HCT116 (cell line): ENCODE measurements around the gene FZR1. TPM values are rescaled to one million over a fixed set of nuclear protein-coding genes. Genes with fewer than 3 reads are reported as not detected.

Experiments
- ATAC-seq: fragments of 200-7000 bp; cut with Tn5 transposase; 2 replicates; pipeline ENCODE4 v1.9.1; 2020; ENCODE audit warnings: mild to moderate bottlenecking, moderate library complexity
- BruUV-seq: library from RNA; stranded (reverse); fragments of 400-500 nt; replicated peaks from 2 replicates; lab custom pipeline; 2021; lab: Mats Ljungman, UMichigan
- CTCF ChIA-PET: fragments of 300-600 bp; sonication (Branson Sonifier 250); formaldehyde crosslinking; loops from one replicate; lab custom pipeline; 2021; ENCODE audit warnings: antibody characterized with exemption; lab: Charles Lee
- POLR2A ChIA-PET: fragments of 300-600, 350-600 bp; sonication (Branson Sonifier 250); formaldehyde crosslinking; loops from one replicate; lab custom pipeline; 2021; ENCODE audit warnings: antibody characterized with exemption; lab: Charles Lee
- RAD21 ChIA-PET, 2 experiments: fragments of 300-600 bp; sonication (Branson Sonifier 250); formaldehyde crosslinking; loops; one replicate each; lab custom pipeline; 2023; ENCODE audit warnings: low total read pairs in 2 of 2; ENCODE audit not compliant: uncharacterized antibody in 2 of 2, unreplicated experiment in 2 of 2, low non-redundant PET in 1 of 2; lab: Charles Lee
- DNase-seq: peaks from one replicate; pipeline ENCODE4 v3.0.0-alpha.2; 2010; ENCODE audit warnings: low read depth, low spot score
- H2AFZ ChIP-seq: fragments of 200-600 bp; shearing (Covaris generic), sonication (generic); 2 replicates; pipeline ENCODE4 v1.6.1; 2017; ENCODE audit warnings: low read depth, mixed run types, mixed read lengths, antibody characterized with exemption, low read length; ENCODE audit not compliant: poor library complexity, severe bottlenecking
- H3K27ac ChIP-seq: 2 replicates; pipeline ENCODE4 v1.5.1; 2012; ENCODE audit warnings: low read depth, low read length
- H3K27me3 ChIP-seq: fragments of 200-600 bp; sonication (generic); 2 replicates; pipeline ENCODE4 v1.6.1; 2016; ENCODE audit warnings: mixed run types, low read length, mixed read lengths; ENCODE audit not compliant: insufficient read depth
- H3K36me3 ChIP-seq, 2 experiments: fragments of 200-500 bp in 1 of 2; fragments of 200-600 bp in 1 of 2; sonication (Bioruptor generic) in 1 of 2; sonication (generic) in 1 of 2; 2 replicates each; pipeline versions ENCODE4 v1.5.1 to v1.6.1; 2014 to 2016; ENCODE audit warnings: low read length in 2 of 2, inconsistent platforms in 1 of 2, mixed read lengths in 1 of 2, mixed run types in 1 of 2; ENCODE audit not compliant: insufficient read depth in 2 of 2, control insufficient read depth in 1 of 2
- H3K4me1 ChIP-seq, 2 experiments: fragments of 200-600 bp in 1 of 2; sonication (generic) in 1 of 2; 2 replicates each; pipeline versions ENCODE4 v1.5.1 to v1.6.1; 2012 to 2017; ENCODE audit warnings: low read length in 2 of 2, inconsistent platforms in 1 of 2, mild to moderate bottlenecking in 1 of 2, mixed read lengths in 1 of 2, mixed run types in 1 of 2, moderate library complexity in 1 of 2; ENCODE audit not compliant: insufficient read depth in 2 of 2, control insufficient read depth in 1 of 2
- H3K4me2 ChIP-seq: fragments of 200-600 bp; sonication (generic); 2 replicates; pipeline ENCODE4 v1.6.1; 2017; ENCODE audit warnings: mixed run types, low read length, mixed read lengths
- H3K4me3 ChIP-seq, 2 experiments: fragments of 200-600 bp in 1 of 2; sonication (generic) in 1 of 2; replicated peaks in 1 of 2; 2 replicates each; pipeline ENCODE4 v1.5.1; 2011 to 2016; ENCODE audit warnings: low read length in 2 of 2, control low read depth in 1 of 2, low read depth in 1 of 2, mild to moderate bottlenecking in 1 of 2, mixed read lengths in 1 of 2, mixed run types in 1 of 2
- H3K79me2 ChIP-seq: fragments of 200-600 bp; sonication (generic); 2 replicates; pipeline ENCODE4 v1.6.1; 2017; ENCODE audit warnings: mild to moderate bottlenecking, mixed run types, low read length, moderate library complexity, mixed read lengths; ENCODE audit not compliant: insufficient read depth
- H3K9ac ChIP-seq: fragments of 200-600 bp; sonication (generic); 2 replicates; pipeline ENCODE4 v1.6.1; 2016; ENCODE audit warnings: low read length, mixed read lengths
- H3K9me2 ChIP-seq: fragments of 200-600 bp; sonication (generic), shearing (Covaris generic); 2 replicates; pipeline ENCODE4 v1.6.1; 2017; ENCODE audit warnings: mixed run types, mild to moderate bottlenecking, moderate library complexity; ENCODE audit not compliant: insufficient read depth
- H3K9me3 ChIP-seq, 2 experiments: fragments of 200-500 bp in 1 of 2; fragments of 200-600 bp in 1 of 2; sonication (Bioruptor generic) in 1 of 2; sonication (generic) in 1 of 2; 2 replicates each; pipeline ENCODE4 v1.6.1; 2014 to 2017; ENCODE audit warnings: low read length in 2 of 2, mixed read lengths in 2 of 2, inconsistent platforms in 1 of 2, low read depth in 1 of 2, mild to moderate bottlenecking in 1 of 2, mixed run types in 1 of 2, moderate library complexity in 1 of 2; ENCODE audit not compliant: control insufficient read depth in 1 of 2, insufficient read depth in 1 of 2
- H4K20me1 ChIP-seq: fragments of 200-600 bp; sonication (generic), shearing (Covaris generic); 2 replicates; pipeline ENCODE4 v1.6.1; 2017; ENCODE audit warnings: mixed run types, mild to moderate bottlenecking, moderate library complexity; ENCODE audit not compliant: insufficient read depth
- CBX3 ChIP-seq: IDR thresholded peaks from 2 replicates; pipeline ENCODE4 v1.6.1; 2012; ENCODE audit warnings: low read depth
- CTCF ChIP-seq, 3 experiments: fragments of 200-600 bp in 1 of 3; sonication (generic) in 1 of 3; IDR thresholded peaks in 2 of 3; conservative IDR thresholded peaks in 1 of 3; 2 replicates each; pipeline ENCODE4 v1.5.1; 2012 to 2017; ENCODE audit warnings: low read depth in 2 of 3, low read length in 2 of 3, antibody characterized with exemption in 1 of 3, borderline replicate concordance in 1 of 3, control low read depth in 1 of 3, mild to moderate bottlenecking in 1 of 3, mixed read lengths in 1 of 3, mixed run types in 1 of 3, moderate library complexity in 1 of 3; ENCODE audit not compliant: insufficient read depth in 1 of 3
- ELF1 ChIP-seq: IDR thresholded peaks from 2 replicates; pipeline ENCODE4 v1.6.1; 2012; ENCODE audit warnings: low read depth, borderline replicate concordance
- JUND ChIP-seq: IDR thresholded peaks from 2 replicates; pipeline ENCODE4 v1.6.1; 2012
- POLR2AphosphoS5 ChIP-seq: IDR thresholded peaks from 2 replicates; pipeline ENCODE4 v1.6.1; 2011; ENCODE audit warnings: mild to moderate bottlenecking, low read depth, low read length, moderate library complexity
- REST ChIP-seq: IDR thresholded peaks from 2 replicates; pipeline ENCODE4 v1.6.1; 2012; ENCODE audit warnings: low read depth
- SRF ChIP-seq: IDR thresholded peaks from 2 replicates; pipeline ENCODE4 v1.6.1; 2012; ENCODE audit warnings: low read depth
- intact Hi-C: fragments of 100-400 bp; cut with micrococcal nuclease; formaldehyde crosslinking; loops from 2 replicates; pipeline ENCODE4 v1.10.0; 2022
- total RNA-seq: library from RNA; stranded (reverse); gene quantifications from one replicate; pipeline ENCODE4 v1.2.1, GENCODE V29; 2021; ENCODE audit not compliant: unreplicated experiment

The FZR1 gene
- total RNA-seq, 1 experiment from 2014 or later = 60.3 TPM

- peaks cover 3% of the 10 kb centered on the region; the same call in 1 of the 2 replicates for H4K20me1 ChIP-seq
- RAD21 ChIA-PET = no interaction called here
- H3K9me2 ChIP-seq = no peaks in the 10 kb centered on the region
- no peak overlapping the region for H3K4me3 ChIP-seq
- no peaks in the 10 kb centered on the region for H3K9me3 ChIP-seq
- no peak overlapping the region for H3K9ac ChIP-seq
- no peak overlapping the region for H3K27ac ChIP-seq
- POLR2A ChIA-PET = interaction anchor here (0.5 kb wide), 1 partner anchor 9 kb away, joined by 3 read pairs; no protein-coding TSS in a partner anchor
- CTCF ChIA-PET = no interaction called here
- ATAC-seq (no peak), DNase-seq (no peak)
- peaks cover 6 to 21% of the 10 kb centered on the region in 2 experiments; a peak in 3 of 4 replicates for H3K36me3 ChIP-seq
- H3K79me2 ChIP-seq = peaks cover 11% of the 10 kb centered on the region; the same call in 1 of the 2 replicates
- H3K27me3 ChIP-seq = no peaks in the 10 kb centered on the region
- H3K4me1 ChIP-seq = no peaks in the 10 kb centered on the region
- no TSS peak for BruUV-seq
- TF ChIP-seq REST = no peak
- no peak for TF ChIP-seq SRF
- intact Hi-C loops = no loop called here
- no peak overlapping the region for H2AFZ ChIP-seq
- no peak overlapping the region for H3K4me2 ChIP-seq
Observed at GRCh38 chr19:3459089-3459881, 46.8 kb upstream of the FZR1 start.

DNA sequence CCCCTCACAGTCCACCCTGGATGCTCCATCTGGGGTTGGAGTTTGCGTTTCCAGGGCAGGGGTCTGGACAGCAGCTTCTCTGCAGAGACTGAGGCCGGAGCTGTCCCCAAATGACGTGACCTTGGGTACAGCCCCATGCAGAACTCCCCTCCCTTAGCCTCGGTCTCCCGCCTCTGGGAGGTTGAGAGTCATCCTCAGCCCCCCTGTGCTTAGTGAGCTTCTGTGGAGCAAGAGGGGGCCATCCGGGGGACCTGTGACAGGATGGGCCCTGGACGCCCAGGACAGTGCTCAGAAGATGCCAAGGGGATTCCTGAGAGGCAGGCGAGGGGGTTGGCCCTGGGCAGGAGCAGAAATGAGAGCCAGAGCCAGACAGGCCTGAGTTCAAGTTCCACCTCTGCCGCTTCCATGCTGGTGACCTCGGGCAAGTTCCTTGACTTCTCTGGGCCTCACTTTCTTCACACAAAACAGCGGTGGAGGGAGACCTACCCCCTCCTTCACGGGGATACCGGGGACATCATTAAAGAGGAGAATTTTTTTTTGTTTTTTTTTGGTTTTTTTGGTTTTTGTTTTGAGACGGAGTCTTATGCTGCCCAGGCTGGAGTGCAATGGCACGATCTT is 46.0 kb upstream of the FZR1 start:
- ChIA-PET CTCF (no interaction called here), POLR2A (no interaction called here), RAD21 (no interaction called here)
- H3K36me3 ChIP-seq = peaks cover 6 to 13% of the 10 kb centered on the region in 2 experiments; a peak in 3 of 4 replicates
- H3K27me3 ChIP-seq = no peaks in the 10 kb centered on the region
- H3K4me1 ChIP-seq = no peaks in the 10 kb centered on the region
- no peaks in the 10 kb centered on the region for H3K9me2 ChIP-seq
- H3K4me3 ChIP-seq = no peak overlapping the region
- H2AFZ ChIP-seq = no peak overlapping the region
- H3K9ac ChIP-seq = no peak overlapping the region
- intact Hi-C loops = no loop called here
- BruUV-seq = no TSS peak
- TF ChIP-seq POLR2AphosphoS5 (no peak), CBX3 (no peak), REST (no peak), JUND (no peak), CTCF (IDR thresholded peaks at IDR 0.05 in 2 of 3, conservative IDR thresholded peaks at IDR 0.05 in 1 of 3; ENCODE audit: borderline replicate concordance in 1 of 3, insufficient read depth in 1 of 3, low read depth in 2 of 3, low read length in 2 of 3) (no peak), ELF1 (no peak)
- H3K4me2 ChIP-seq = no peak overlapping the region
- DNase-seq (no peak), ATAC-seq (no peak)
- H3K79me2 ChIP-seq = peaks cover 5% of the 10 kb centered on the region; the same call in 1 of the 2 replicates
- H3K27ac ChIP-seq = no peak overlapping the region
- H3K9me3 ChIP-seq = no peaks in the 10 kb centered on the region
- H4K20me1 ChIP-seq = no peaks in the 10 kb centered on the region
